ENCODE measurements around the gene SNX7. TPM values are rescaled to one million over a fixed set of nuclear protein-coding genes. Genes with fewer than 3 reads are reported as not detected.

SNX7 gene
- total RNA-seq, 1 donor from 2014 or later: 46.0 TPM

- H3K4me1 Mint-ChIP-seq (ENCODE audit: unreplicated experiment): no peaks in the 10 kb centered on the region
- no peaks in the 10 kb centered on the region for H3K36me3 Mint-ChIP-seq (ENCODE audit: low read depth, unreplicated experiment)
- no peaks in the 10 kb centered on the region for H3K27me3 Mint-ChIP-seq (ENCODE audit: unreplicated experiment)
- no peak overlapping the region for H3K4me3 Mint-ChIP-seq (ENCODE audit: unreplicated experiment)
- no peak for DNase-seq (ENCODE audit: low spot score)
- H3K27ac Mint-ChIP-seq (ENCODE audit: unreplicated experiment): no peak overlapping the region
- no peak for TF ChIP-seq CTCF (IDR thresholded peaks at IDR 0.05; ENCODE audit: unreplicated experiment)
- H3K9me3 Mint-ChIP-seq (ENCODE audit: unreplicated experiment): no peaks in the 10 kb centered on the region
Measured at GRCh38 chr1:98693385-98693784, 31.9 kb downstream of the SNX7 start.

- Mint-ChIP-seq H3K9me3 (ENCODE audit: unreplicated experiment) (no peaks in the 10 kb centered on the region), H3K36me3 (ENCODE audit: low read depth, unreplicated experiment) (no peaks in the 10 kb centered on the region)
- no peak for DNase-seq (ENCODE audit: low spot score)
Measured at GRCh38 chr1:98696077-98696476, 34.6 kb downstream of the SNX7 start.

DNA sequence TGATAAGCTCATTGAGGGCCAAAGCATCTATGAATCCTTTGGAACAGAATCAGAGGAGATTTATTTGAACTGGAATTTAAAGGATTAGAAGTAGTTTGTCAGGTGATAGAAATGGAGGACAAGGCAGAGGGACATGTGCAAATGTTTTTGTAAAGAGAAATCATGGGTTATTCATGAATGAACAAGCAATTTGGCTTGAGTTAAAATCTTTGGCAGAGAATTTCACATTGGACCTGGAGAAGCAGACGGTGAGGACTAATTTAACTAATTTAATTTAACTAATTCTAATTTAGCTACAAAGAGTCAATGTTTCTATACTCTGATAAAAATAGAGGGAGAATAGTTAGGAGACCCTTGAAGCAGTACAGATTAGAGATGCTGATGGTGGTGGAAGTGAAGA is 36.3 kb downstream of the SNX7 start:
- TF ChIP-seq CTCF (IDR thresholded peaks at IDR 0.05; ENCODE audit: unreplicated experiment): no peak
- H3K9me3 Mint-ChIP-seq (ENCODE audit: unreplicated experiment): no peaks in the 10 kb centered on the region
- H3K27me3 Mint-ChIP-seq (ENCODE audit: unreplicated experiment): no peaks in the 10 kb centered on the region
- no peak overlapping the region for H3K4me3 Mint-ChIP-seq (ENCODE audit: unreplicated experiment)
- no peak overlapping the region for H3K27ac Mint-ChIP-seq (ENCODE audit: unreplicated experiment)
- peaks cover 2% of the 10 kb centered on the region for H3K4me1 Mint-ChIP-seq (ENCODE audit: unreplicated experiment)
- no peak for DNase-seq (ENCODE audit: low spot score)
- no peaks in the 10 kb centered on the region for H3K36me3 Mint-ChIP-seq (ENCODE audit: low read depth, unreplicated experiment)

More at GRCh38 chr1:98696077-98696476, 34.6 kb downstream of the SNX7 start:
- no peaks in the 10 kb centered on the region for H3K27me3 Mint-ChIP-seq (ENCODE audit: unreplicated experiment)
- no peak overlapping the region for H3K4me3 Mint-ChIP-seq (ENCODE audit: unreplicated experiment)
- H3K4me1 Mint-ChIP-seq (ENCODE audit: unreplicated experiment): peaks cover 2% of the 10 kb centered on the region
- TF ChIP-seq CTCF (IDR thresholded peaks at IDR 0.05; ENCODE audit: unreplicated experiment): no peak
- H3K27ac Mint-ChIP-seq (ENCODE audit: unreplicated experiment): no peak overlapping the region

DNA sequence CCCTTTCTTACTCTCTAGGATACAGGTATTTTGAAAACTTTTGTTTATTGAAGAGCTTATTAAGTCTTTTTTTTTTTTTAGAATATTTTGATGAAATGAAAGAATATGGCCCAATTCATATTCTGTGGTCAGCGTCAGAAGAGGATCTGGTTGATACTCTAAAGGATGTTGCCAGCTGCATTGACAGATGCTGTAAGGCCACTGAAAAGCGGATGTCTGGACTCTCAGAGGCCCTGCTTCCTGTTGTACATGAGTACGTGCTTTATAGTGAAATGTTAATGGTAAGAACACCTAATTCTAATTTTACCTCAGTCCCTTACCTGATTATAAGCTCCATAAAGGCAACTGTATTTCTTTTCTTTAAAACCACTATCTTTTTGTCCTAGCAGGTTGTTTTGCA is 37.1 kb downstream of the SNX7 start:
- no peak overlapping the region for H3K27ac Mint-ChIP-seq (ENCODE audit: unreplicated experiment)
- no peak overlapping the region for H3K4me3 Mint-ChIP-seq (ENCODE audit: unreplicated experiment)
- TF ChIP-seq CTCF (IDR thresholded peaks at IDR 0.05; ENCODE audit: unreplicated experiment): no peak
- H3K27me3 Mint-ChIP-seq (ENCODE audit: unreplicated experiment): no peaks in the 10 kb centered on the region
- no peaks in the 10 kb centered on the region for H3K36me3 Mint-ChIP-seq (ENCODE audit: low read depth, unreplicated experiment)
- no peak for DNase-seq (ENCODE audit: low spot score)
- peaks cover 2% of the 10 kb centered on the region for H3K4me1 Mint-ChIP-seq (ENCODE audit: unreplicated experiment)
- no peaks in the 10 kb centered on the region for H3K9me3 Mint-ChIP-seq (ENCODE audit: unreplicated experiment)

DNA sequence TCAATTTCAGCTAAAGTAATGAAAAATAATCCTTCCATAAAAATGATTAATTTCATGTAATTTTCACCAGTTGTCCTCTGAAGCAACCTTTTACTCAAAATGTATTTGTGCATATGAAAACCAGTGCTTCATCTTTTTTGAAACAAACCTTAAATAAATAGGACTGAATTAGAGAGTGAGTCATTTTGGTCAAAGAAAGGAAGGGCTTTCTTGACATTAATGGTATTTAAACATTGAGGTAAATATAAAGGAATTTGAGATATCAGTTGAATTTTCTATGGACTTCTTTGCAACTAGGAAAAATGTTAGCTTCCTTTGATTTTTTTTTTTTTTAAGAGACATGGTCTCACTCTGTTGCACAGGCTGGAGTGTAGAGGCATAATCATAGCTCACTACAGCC is 38.7 kb downstream of the SNX7 start:
- Mint-ChIP-seq H3K4me1 (ENCODE audit: unreplicated experiment) (peaks cover 2% of the 10 kb centered on the region), H3K4me3 (ENCODE audit: unreplicated experiment) (no peak overlapping the region), H3K36me3 (ENCODE audit: low read depth, unreplicated experiment) (no peaks in the 10 kb centered on the region), H3K9me3 (ENCODE audit: unreplicated experiment) (no peaks in the 10 kb centered on the region), H3K27me3 (ENCODE audit: unreplicated experiment) (no peaks in the 10 kb centered on the region), H3K27ac (ENCODE audit: unreplicated experiment) (no peak overlapping the region)
- no peak for DNase-seq (ENCODE audit: low spot score)
- no peak for TF ChIP-seq CTCF (IDR thresholded peaks at IDR 0.05; ENCODE audit: unreplicated experiment)
